ENCODE data around the gene NHS. TPM values are rescaled to one million over a fixed set of nuclear protein-coding genes. Genes with fewer than 3 reads are reported as not detected.

The NHS gene
- polyA plus RNA-seq, 2 of the 4 experiments (the other 2 are of a cell fraction): 3.6 to 5.0 TPM

DNA sequence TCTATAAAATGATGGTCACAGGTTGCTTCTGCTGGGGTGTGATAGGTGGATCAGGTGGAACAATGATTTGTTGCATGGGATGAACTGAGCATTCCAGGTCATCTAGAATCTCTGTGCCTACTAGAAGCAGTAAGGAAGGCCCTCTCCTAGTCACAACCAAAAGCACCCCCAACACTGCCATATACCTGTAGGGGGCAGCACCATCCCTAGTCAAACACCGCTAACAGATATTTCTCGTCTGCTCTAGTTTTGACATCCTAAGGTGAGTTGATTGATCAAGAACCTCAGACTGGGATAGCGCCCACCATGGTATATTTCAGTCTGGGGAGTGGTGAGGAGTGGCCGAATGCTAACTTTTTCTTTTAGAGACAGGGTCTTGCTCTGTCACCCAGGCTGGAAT, 160.2 kb downstream of the NHS start:
- FAIRE-seq (no peak), DNase-seq (ENCODE audit: low read depth in 1 of 2, low spot score in 1 of 2) (peak in 1 of 2 experiments; percentile 46), ATAC-seq (peak; percentile 39 to 78; a peak in 3 of 6 replicates)
- H3K9me3 ChIP-seq: no peaks in the 10 kb centered on the region
- no peak overlapping the region for H3K4me2 ChIP-seq
- CTCF ChIA-PET: interaction anchor here (0.9 to 2.4 kb wide), 5 partner anchors 10 to 60 kb away, joined by 3 to 13 read pairs (median 4); no protein-coding TSS in a partner anchor
- TF ChIP-seq POLR2A (IDR thresholded peaks at IDR 0.05; ENCODE audit: low read length) (no peak), RAD21 (conservative IDR thresholded peaks at IDR 0.05 in 1 of 2, IDR thresholded peaks at IDR 0.05 in 1 of 2) (peak; percentile 47 to 65; a peak in 4 of 5 replicates), HOXA7 (CRISPR knock-in tag; IDR thresholded peaks at IDR 0.05) (no peak), TP53 (CRISPR knock-in tag; IDR thresholded peaks at IDR 0.05) (no peak), SMC3 (IDR thresholded peaks at IDR 0.05) (peak; percentile 42; the same call in 2 of the 3 replicates), ZFP36 (IDR thresholded peaks at IDR 0.05; ENCODE audit: borderline replicate concordance, partially characterized antibody) (no peak), CEBPB (IDR thresholded peaks at IDR 0.05) (no peak)
- TF ChIP-seq, protein P1, sequence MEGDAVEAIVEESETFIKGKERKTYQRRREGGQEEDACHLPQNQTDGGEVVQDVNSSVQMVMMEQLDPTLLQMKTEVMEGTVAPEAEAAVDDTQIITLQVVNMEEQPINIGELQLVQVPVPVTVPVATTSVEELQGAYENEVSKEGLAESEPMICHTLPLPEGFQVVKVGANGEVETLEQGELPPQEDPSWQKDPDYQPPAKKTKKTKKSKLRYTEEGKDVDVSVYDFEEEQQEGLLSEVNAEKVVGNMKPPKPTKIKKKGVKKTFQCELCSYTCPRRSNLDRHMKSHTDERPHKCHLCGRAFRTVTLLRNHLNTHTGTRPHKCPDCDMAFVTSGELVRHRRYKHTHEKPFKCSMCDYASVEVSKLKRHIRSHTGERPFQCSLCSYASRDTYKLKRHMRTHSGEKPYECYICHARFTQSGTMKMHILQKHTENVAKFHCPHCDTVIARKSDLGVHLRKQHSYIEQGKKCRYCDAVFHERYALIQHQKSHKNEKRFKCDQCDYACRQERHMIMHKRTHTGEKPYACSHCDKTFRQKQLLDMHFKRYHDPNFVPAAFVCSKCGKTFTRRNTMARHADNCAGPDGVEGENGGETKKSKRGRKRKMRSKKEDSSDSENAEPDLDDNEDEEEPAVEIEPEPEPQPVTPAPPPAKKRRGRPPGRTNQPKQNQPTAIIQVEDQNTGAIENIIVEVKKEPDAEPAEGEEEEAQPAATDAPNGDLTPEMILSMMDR (IDR thresholded peaks at IDR 0.05): peak; percentile 5; the same call in 1 of the 3 replicates
- WGBS (ENCODE audit: missing lambda C conversion rate): 83% methylated on average over 4 of the region's 4 CpGs
- POLR2A ChIA-PET: no interaction called here
- H3K4me3 ChIP-seq: no peak overlapping the region
- no peaks in the 10 kb centered on the region for H3K4me1 ChIP-seq
- no peak overlapping the region for H3K27ac ChIP-seq

DNA sequence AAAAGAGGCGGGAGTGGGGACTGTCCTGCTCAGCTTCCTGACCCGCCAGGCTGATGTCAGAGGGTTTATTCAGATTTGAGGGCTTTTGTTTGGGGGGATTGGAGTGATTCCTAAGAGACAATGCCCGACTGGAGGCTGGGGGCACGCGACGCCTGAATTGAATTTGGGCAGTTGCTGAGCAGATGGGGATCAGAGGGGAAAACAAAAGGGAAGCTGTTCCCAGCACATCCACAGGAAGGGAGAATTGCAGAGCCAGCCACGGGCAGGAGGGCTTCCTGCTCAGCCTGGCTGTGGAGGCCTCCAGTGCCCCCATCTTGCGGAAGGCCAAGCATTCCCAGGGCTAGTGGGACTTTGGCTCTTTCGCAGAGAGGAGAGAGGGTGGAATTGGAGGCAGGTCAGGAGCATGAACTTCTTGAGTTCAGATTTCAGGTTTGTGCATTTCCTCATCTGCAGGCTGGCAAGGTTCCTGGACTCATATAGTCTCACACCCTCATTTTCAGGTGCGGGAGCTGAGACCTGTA, 162.8 kb downstream of the NHS start:
- no peak overlapping the region for H3K4me3 ChIP-seq
- H3K4me2 ChIP-seq: no peak overlapping the region
- H3K9me3 ChIP-seq: no peaks in the 10 kb centered on the region
- ChIA-PET CTCF (interaction anchor here (1.3 kb wide), 1 partner anchor 295 kb away, joined by 3 read pairs; no protein-coding TSS in a partner anchor), POLR2A (no interaction called here)
- no peak overlapping the region; a peak in 1 of 6 replicates for H3K27ac ChIP-seq
- FAIRE-seq (no peak), DNase-seq (ENCODE audit: low read depth in 1 of 2, low spot score in 1 of 2) (no peak), ATAC-seq (no peak)
- no peak for TF ChIP-seq EP300 (IDR thresholded peaks at IDR 0.05)
- TF ChIP-seq HOXA7 (CRISPR knock-in tag; IDR thresholded peaks at IDR 0.05): no peak
- no peak for TF ChIP-seq CHD4 (IDR thresholded peaks at IDR 0.05; ENCODE audit: borderline replicate concordance)
- TF ChIP-seq KDM1A (IDR thresholded peaks at IDR 0.05; ENCODE audit: low read depth): no peak
- TF ChIP-seq CBX8 (IDR thresholded peaks at IDR 0.05): no peak
- TF ChIP-seq EHF (CRISPR knock-in tag; IDR thresholded peaks at IDR 0.05): no peak
- no peak for TF ChIP-seq BHLHE40 (IDR thresholded peaks at IDR 0.05; ENCODE audit: low read depth, low read length)
- no peak for TF ChIP-seq RCOR1 (IDR thresholded peaks at IDR 0.05; ENCODE audit: low read depth, low read length)
- no peak for TF ChIP-seq JUNB (IDR thresholded peaks at IDR 0.05)
- TF ChIP-seq, protein P2, sequence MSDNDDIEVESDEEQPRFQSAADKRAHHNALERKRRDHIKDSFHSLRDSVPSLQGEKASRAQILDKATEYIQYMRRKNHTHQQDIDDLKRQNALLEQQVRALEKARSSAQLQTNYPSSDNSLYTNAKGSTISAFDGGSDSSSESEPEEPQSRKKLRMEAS (IDR thresholded peaks at IDR 0.05): no peak
- TF ChIP-seq, protein P3, sequence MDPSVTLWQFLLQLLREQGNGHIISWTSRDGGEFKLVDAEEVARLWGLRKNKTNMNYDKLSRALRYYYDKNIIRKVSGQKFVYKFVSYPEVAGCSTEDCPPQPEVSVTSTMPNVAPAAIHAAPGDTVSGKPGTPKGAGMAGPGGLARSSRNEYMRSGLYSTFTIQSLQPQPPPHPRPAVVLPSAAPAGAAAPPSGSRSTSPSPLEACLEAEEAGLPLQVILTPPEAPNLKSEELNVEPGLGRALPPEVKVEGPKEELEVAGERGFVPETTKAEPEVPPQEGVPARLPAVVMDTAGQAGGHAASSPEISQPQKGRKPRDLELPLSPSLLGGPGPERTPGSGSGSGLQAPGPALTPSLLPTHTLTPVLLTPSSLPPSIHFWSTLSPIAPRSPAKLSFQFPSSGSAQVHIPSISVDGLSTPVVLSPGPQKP (IDR thresholded peaks at IDR 0.05; ENCODE audit: low read depth, low read length): no peak
- TF ChIP-seq, protein P4, sequence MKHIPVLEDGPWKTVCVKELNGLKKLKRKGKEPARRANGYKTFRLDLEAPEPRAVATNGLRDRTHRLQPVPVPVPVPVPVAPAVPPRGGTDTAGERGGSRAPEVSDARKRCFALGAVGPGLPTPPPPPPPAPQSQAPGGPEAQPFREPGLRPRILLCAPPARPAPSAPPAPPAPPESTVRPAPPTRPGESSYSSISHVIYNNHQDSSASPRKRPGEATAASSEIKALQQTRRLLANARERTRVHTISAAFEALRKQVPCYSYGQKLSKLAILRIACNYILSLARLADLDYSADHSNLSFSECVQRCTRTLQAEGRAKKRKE (CRISPR knock-in tag; IDR thresholded peaks at IDR 0.05; ENCODE audit: low read depth): no peak
- no peak for TF ChIP-seq ZSCAN20 (CRISPR knock-in tag; IDR thresholded peaks at IDR 0.05)
- no peak for TF ChIP-seq RNF2 (IDR thresholded peaks at IDR 0.05; ENCODE audit: borderline replicate concordance, low read depth)
- TF ChIP-seq, protein P5, sequence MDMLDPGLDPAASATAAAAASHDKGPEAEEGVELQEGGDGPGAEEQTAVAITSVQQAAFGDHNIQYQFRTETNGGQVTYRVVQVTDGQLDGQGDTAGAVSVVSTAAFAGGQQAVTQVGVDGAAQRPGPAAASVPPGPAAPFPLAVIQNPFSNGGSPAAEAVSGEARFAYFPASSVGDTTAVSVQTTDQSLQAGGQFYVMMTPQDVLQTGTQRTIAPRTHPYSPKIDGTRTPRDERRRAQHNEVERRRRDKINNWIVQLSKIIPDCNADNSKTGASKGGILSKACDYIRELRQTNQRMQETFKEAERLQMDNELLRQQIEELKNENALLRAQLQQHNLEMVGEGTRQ (IDR thresholded peaks at IDR 0.05): no peak
- TF ChIP-seq, protein P6, sequence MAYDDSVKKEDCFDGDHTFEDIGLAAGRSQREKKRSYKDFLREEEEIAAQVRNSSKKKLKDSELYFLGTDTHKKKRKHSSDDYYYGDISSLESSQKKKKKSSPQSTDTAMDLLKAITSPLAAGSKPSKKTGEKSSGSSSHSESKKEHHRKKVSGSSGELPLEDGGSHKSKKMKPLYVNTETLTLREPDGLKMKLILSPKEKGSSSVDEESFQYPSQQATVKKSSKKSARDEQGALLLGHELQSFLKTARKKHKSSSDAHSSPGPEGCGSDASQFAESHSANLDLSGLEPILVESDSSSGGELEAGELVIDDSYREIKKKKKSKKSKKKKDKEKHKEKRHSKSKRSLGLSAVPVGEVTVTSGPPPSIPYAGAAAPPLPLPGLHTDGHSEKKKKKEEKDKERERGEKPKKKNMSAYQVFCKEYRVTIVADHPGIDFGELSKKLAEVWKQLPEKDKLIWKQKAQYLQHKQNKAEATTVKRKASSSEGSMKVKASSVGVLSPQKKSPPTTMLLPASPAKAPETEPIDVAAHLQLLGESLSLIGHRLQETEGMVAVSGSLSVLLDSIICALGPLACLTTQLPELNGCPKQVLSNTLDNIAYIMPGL (CRISPR knock-in tag; IDR thresholded peaks at IDR 0.05; ENCODE audit: borderline replicate concordance): no peak
- TF ChIP-seq CHD2 (IDR thresholded peaks at IDR 0.05; ENCODE audit: low read length, partially characterized antibody): no peak
- no peak for TF ChIP-seq PHF8 (IDR thresholded peaks at IDR 0.05; ENCODE audit: borderline replicate concordance, low read depth)
- WGBS (ENCODE audit: missing lambda C conversion rate): 93% methylated on average over 10 of the region's 10 CpGs
- H3K4me1 ChIP-seq: no peaks in the 10 kb centered on the region

Measured in A549 (cell line).